NCI-H1417 (cell line): ENCODE results near the gene GSTM1.

Experiments used
- DNase-seq, 3 experiments: peaks; one replicate each; lab custom pipeline; 2025; lab: John Stamatoyannopoulos, UW

Gene GSTM1

GRCh38 chr1:109687641-109688499 lies at the start of gene GSTM1:
Gene GSTM1, plus strand, starts transcription at chr1:109687817. Its CDS starts 57 bp downstream, at chr1:109687874.
- no peak for DNase-seq

DNA sequence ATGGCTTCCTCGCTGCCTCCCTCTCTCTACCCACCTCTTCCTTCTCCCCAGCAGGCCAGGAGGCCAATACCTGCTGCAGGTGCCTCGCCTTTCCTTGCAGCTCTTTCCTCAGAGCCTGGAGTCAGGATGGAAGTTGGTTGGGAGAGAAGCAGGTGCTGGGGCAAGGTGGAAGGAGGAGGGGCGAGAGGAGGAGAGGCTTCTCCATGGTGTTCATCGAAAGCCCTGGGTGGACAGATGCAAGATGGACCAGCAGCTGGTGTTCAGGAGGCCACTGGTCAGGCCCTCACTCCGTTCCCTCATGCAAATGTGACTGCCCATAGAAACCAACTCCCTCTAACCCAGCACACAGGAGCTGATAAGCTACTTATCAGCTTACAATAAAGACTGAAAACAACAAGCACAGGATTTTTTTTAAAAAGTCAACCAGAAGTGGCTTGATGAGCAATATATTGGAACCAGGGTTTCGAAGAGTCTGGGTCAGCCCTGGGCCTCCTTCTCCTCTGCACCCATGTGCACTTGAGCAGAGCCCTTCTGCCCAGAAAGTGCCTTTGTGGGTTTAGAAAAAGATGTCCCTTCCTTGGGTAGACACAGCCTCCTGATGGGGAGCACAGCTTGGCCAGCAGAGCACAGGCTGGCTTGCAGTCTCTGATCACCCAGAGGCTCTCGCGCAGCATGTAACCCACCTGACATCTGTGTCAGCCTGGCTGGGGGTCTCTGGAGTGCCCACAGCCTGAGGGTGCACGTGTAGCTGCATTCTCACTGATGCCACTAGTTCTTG lies 48.4 kb upstream of the GSTM1 start:
- DNase-seq = no peak

- no peak for DNase-seq
These were observed 47.8 kb upstream of the GSTM1 start for GRCh38 chr1:109639841-109640184.

DNA sequence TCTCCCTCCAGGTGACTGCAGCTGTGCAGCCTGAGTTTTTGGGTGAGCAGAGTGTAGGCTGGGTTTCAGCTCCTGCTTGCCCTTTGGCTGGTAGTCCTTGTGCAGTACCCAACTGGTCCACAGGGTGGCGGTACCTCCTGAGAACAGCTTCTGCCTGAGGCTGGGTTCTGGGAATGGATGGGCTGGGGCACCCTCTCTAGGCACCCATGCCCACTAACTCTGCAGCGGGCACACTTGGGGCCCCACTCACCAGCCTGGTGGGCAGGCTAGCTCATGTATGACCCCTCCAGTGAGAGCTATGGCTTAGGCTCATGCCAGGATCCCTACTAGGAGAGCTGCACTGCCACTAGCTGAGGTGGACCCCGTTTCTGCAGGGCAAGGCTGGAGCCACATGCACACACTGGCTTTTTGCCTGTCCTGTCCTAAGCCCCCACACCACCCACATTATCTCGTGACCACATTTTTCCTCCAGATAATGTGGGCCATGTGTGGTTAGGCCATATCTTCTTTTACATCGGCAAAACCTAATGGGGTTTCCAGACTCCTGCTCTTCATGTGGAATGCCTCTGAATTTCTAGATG lies 47.2 kb upstream of the GSTM1 start:
- peak; percentile 60 to 78 (median 67) for DNase-seq

- DNase-seq = no peak
These were observed 46.4 kb upstream of the GSTM1 start for GRCh38 chr1:109641078-109641740.

- no peak for DNase-seq
These were observed 45.8 kb upstream of the GSTM1 start for GRCh38 chr1:109641861-109642260.

GRCh38 chr1:109642626-109643025 lies 45.0 kb upstream of the GSTM1 start:
- DNase-seq = no peak

- peak in 2 of 3 experiments; percentile 11 to 80 for DNase-seq
These were observed 44.0 kb upstream of the GSTM1 start for GRCh38 chr1:109643385-109644230.

GRCh38 chr1:109644670-109645069 lies 42.9 kb upstream of the GSTM1 start:
- no peak for DNase-seq

- DNase-seq = peak in 1 of 3 experiments; percentile 58
These were observed 38.1 kb upstream of the GSTM1 start for GRCh38 chr1:109649491-109649914.

DNA sequence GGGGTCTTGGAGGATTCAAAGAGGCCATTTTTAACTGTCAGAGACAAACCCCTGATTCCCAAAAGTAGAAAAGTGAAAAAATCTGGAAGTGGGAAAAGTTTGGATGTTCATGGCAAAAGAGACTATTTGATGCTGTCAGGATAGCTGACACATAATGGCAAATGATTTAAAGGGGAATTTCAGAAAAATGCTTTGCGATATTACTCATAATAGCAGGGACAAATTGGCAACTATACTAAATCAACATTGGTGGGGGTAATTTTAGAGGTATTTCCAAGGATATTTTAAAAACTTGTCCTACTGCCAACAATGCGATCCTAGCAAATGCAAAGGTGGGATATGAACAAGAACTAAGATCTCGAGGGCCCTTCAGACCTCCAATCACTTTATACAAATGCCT lies 37.0 kb upstream of the GSTM1 start:
- DNase-seq = no peak

DNA sequence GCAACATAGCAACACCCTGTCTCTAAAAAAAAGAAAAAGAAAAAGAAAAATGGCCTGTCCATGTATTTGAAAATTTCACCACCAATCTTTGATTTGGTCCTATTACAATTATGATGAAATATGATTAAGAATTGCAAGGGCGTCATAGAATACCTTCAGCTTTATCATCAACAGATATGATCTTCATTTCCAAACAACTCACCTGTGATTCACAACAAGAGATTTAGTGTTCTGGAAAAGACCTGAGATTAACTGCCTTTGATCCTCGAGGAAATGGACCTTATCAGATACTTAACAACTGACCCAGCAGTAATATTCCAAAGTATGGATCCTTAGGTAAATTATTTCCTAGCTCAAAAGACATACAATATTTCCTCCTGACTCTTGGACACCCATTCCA lies 35.2 kb upstream of the GSTM1 start:
- no peak for DNase-seq

GRCh38 chr1:109653306-109653705 lies 34.3 kb upstream of the GSTM1 start:
- DNase-seq = no peak

DNA sequence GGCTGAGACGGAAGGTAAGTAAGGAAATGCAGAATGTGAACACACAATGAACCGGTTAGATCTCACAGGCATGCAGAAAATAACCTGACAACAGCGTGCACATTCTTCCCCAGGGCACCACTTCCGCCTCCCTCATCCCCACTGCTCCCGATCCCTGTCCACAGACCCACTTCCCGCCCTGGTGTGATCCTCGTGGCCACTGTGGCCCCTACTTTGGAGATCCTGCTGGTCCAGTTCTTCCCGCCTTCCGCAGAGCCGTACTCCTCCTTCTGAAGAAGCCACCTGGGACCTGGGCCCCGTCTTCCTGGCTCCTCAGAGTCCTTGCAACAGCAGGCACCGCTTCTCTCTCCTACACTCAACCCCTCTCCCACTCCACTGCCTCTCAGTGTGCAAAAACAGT lies 33.1 kb upstream of the GSTM1 start:
- DNase-seq = no peak

- DNase-seq = peak; percentile 58 to 79 (median 76)
These were observed 31.8 kb upstream of the GSTM1 start, which contains the start of gene GSTM4 for GRCh38 chr1:109655615-109656519. Gene GSTM4, plus strand, starts transcription at chr1:109656099. Its CDS starts 291 bp downstream, at chr1:109656390.

DNA sequence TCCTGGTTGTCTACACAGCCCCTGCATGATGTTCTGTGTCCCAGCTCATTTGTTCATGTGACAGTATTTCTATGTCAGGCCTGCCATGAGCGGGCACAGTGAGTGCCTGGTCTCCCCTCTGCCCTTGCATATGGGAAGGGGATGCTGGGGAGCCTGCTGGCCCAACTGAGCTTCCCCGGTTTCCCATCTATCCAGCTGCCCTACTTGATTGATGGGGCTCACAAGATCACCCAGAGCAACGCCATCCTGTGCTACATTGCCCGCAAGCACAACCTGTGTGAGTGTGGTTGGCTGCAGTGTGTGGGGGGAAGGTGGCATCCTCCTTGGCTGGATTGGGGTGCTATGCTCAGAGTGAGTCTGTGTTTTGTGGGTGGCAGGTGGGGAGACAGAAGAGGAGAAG lies 30.2 kb upstream of the GSTM1 start:
- no peak for DNase-seq

- DNase-seq = no peak
These were observed 29.6 kb upstream of the GSTM1 start for GRCh38 chr1:109657970-109658369.

GRCh38 chr1:109658533-109659042 lies 29.0 kb upstream of the GSTM1 start:
- no peak for DNase-seq

- no peak for DNase-seq
These were observed 28.5 kb upstream of the GSTM1 start for GRCh38 chr1:109659145-109659544.
